ENCODE measurements around the gene MYRFL.
A peak's percentile ranks its signal among the peaks of the same experiment; 100 is the strongest.

MYRFL gene

GRCh38 chr12:69897744-69898143 is 72.7 kb downstream of the MYRFL start:
- DNase-seq (ENCODE audit: low read depth in 2 of 2): no peak

GRCh38 chr12:69898236-69898635 is 73.2 kb downstream of the MYRFL start:
- no peak for DNase-seq (ENCODE audit: low read depth in 2 of 2)

GRCh38 chr12:69900720-69901131 is 75.7 kb downstream of the MYRFL start:
- peak; percentile 46 to 49 for DNase-seq (ENCODE audit: low read depth in 2 of 2)

- no peak for DNase-seq (ENCODE audit: low read depth in 2 of 2)
Measured at GRCh38 chr12:69901221-69901905, 76.3 kb downstream of the MYRFL start.

DNA sequence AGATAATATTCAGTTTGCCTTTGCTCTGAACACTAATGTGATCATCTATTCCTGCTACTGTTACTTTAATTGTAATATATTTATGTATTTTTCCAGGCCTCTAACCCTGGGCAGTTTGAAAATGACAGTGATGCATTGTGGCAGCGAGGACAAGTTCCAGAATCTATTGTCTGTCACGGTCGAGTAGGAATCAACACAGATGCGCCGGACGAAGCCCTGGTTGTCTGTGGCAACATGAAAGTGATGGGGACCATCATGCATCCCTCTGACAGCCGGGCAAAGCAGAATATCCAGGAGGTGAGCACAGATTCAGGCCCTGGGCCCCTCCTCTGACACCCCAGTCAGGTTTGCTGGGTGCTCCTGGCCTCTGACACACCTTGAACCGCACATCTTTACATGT is 78.5 kb downstream of the MYRFL start:
- no peak for DNase-seq (ENCODE audit: low read depth in 2 of 2)

DNA sequence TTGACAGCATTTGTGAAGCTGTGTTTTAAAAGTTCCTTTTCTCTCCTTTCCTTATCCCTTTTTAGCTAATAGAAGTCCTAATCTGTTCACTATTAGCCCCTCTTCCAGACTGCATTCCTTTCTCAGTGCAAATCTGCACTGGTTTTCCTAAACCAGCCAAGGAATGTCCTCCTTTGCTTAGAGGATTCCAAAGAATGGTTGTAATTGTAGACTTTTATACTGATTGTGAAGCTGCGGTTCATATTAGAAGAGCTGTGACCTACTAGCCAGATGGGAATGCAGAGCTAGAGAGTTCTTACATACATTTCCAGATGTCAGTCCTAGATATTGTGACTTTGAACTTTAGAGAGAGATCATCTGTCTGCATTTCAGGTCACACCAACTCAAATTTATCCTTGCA is 79.8 kb downstream of the MYRFL start:
- no peak for DNase-seq (ENCODE audit: low read depth in 2 of 2)

DNA sequence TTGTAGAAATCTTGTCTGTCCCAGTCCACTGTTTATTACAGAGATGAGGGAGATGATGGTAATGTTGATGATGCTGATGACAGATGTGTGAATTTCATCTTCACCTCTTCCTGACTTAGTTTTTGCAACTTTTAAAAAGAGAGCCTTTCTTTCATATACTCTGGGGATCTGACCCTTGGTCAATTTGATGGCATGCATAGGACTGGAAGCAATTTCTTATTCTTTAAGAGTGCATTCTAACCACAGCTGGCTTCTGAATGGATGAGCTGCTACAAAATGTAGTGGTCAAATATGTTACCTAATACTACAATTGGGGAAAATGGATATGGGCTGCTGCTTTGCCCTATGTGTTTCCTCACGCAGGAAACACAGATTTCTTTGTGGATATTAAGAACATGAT is 80.8 kb downstream of the MYRFL start:
- no peak for DNase-seq (ENCODE audit: low read depth in 2 of 2)

- no peak for DNase-seq (ENCODE audit: low read depth in 2 of 2)
Measured at GRCh38 chr12:69906411-69907216, 81.6 kb downstream of the MYRFL start.

DNA sequence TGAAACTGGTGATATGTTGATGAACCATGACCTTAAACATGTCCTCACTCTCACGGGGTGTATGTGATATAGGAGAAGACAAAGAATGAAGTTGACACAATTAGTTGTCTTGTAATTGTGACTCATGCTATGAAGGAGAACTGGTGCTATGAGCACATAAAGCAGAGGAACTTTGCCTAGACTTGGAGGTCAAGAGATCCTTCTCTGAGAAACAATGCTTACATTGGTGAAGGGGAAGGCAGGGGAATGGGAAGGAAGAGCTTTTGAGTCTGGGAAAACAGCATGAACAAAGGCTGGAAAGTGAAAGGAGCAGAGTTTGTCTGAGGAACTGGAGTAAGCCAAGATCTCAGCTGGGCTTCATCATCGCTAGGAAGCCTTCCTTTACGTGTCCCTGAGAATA is 83.2 kb downstream of the MYRFL start:
- DNase-seq (ENCODE audit: low read depth in 2 of 2): no peak

GRCh38 chr12:69910694-69911093 is 85.7 kb downstream of the MYRFL start:
- DNase-seq (ENCODE audit: low read depth in 2 of 2): no peak

- DNase-seq (ENCODE audit: low read depth in 2 of 2): no peak
Measured at GRCh38 chr12:69913526-69913925, 88.5 kb downstream of the MYRFL start.

DNA sequence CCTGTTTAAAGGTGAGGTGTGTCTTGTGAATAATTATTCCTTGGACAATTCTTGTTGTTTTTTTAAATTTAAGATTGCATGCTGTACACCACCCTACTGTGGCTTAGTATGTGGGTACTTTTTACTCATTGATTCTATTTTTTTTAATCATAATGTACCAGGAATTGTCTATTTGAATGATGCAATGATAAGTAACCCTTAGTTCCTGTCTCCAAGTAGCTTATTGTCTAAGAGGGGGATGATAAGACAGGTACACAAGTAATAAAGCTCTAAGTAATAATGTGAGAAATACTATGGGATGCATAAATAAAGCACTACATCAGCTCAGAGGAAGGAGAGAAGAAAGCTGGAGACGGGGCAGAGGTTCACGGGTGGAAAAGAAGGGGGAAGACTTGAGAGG is 90.9 kb downstream of the MYRFL start:
- DNase-seq (ENCODE audit: low read depth in 2 of 2): no peak

GRCh38 chr12:69916544-69917235 is 91.7 kb downstream of the MYRFL start:
- no peak for DNase-seq (ENCODE audit: low read depth in 2 of 2)

- no peak for DNase-seq (ENCODE audit: low read depth in 2 of 2)
Measured at GRCh38 chr12:69918287-69918686, 93.3 kb downstream of the MYRFL start.

DNA sequence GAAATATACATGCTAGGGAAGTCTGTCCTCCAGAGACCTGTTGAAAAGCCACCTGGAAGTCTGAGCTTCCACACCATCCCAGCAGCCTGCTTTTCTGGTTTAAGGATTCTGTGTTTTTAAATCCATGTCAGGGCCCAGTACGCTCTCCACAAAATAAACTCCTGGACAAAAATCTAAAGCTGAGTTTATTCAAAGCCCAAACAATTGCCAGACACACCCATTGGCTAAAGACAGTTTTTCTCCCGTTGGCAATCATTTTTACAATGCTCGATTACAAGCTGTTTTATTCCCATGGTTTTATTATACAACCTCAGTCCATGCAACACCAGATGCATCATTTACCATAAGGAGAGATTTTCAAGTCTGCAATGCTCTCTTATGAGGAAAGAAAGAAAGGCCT is 94.5 kb downstream of the MYRFL start:
- no peak for DNase-seq (ENCODE audit: low read depth in 2 of 2)

DNA sequence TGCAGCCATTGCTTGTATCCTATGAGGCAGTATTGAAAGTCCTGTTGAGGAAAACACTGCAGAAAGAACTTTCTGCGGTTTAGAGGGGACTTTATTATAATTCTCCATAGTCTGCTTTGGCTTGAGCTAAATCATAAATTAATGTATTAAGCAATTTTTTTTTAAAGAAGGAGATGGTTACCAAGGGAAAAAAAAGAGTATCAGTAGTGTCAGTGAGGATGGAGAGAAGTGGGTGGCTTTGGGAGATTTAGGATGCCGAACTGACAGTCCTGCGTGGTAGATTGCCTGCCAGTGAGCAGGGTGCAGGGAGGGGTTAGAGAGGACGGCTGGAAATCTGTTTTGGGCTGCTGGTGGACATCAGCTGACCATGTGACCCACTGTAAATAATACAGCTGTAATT is 96.8 kb downstream of the MYRFL start:
- no peak for DNase-seq (ENCODE audit: low read depth in 2 of 2)

DNA sequence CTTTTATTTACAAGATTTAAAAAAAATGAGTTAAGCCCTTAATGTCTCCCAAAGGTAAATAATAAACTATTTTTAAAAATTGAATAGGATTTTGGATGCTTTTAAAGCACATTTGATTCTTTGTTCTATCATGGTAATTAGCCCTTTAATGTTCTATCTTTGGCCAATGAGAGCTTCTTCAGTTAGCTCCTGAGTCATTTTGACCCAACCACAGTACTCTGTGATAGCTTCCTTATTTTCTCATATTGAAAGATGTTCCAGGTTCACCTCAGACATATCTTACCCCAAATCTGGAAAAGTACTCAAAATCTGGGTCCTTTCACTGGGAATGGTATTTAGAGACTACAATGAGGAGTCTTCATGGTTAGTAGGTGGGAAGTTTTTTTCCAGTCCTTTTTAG is 98.0 kb downstream of the MYRFL start:
- no peak for DNase-seq (ENCODE audit: low read depth in 2 of 2)

DNA sequence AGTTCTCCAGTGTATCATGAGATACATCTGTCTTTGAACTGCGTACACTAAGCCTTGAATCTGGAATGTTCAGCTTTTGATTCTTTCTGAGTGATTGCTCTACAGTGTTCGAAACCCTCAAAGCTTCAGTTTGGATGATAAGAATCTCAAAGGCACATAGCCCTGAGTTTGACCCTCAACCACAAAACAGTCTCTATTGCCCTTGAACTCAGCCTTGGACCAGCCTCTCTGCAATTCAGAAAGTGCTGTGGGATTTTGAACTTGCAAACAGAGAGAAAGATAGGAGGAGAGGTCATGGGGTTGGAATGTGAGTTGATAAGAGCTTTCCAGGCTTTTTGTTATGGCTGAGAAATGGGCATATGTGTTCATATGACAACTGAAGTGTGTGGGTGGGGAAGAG is 100.3 kb downstream of the MYRFL start:
- no peak for DNase-seq (ENCODE audit: low read depth in 2 of 2)

DNA sequence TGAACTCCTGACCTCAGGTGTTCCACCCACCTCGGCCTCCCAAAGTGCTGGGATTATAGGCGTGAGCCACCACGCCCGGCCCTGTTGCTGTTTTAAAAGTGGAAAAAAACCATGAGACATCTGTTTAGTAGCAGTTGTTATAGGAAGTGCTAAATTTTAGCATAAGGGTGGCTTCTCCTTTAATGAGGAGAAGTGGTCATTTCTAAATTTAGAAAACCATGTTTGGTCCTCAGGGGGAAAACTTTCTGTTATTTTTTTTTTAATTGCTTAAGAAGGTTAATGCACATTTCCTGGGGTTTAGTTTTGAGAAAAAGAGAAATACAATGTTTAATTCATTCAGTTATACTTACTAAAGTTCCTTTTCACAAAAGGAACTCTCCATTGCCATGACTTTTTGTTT is 102.1 kb downstream of the MYRFL start:
- DNase-seq (ENCODE audit: low read depth in 2 of 2): no peak

DNA sequence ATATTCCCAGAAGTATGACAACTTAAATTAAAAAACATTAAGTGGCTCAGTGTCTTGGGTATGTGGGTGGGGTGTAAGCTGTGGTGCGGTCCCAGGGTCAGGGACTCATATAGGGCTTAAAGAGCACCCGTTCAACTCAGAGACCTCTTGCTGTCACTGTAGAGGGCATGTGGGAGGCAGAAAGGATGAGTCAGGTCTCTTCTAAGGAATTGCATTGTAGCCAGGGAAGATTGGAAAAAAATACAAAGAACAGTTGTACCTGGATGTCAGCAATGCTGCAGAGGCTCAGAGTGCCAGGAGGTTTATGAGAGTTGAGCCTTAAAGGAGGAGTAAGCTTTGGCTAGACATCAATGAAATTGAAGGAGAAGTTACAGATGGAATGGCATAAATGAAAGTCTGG is 104.1 kb downstream of the MYRFL start:
- no peak for DNase-seq (ENCODE audit: low read depth in 2 of 2)

DNA sequence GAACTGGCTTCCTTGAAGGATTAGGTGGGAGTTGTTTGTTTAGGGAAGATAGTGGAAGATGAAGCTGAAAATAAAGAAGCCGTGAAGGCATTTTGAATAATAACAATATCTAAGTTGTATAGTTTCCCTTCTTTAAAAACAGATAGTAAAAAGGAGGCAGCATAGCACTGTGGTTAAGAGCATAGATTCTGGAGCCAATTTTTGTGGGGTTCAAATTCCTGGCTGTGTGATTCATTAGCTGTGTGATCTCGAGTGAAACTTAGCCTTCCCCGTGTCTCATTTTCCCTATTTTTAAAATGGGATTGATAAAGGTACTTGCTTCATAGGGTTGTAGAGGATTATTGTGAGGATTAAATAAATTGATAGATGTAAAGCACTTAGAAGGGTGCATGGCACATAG is 104.5 kb downstream of the MYRFL start:
- DNase-seq (ENCODE audit: low read depth in 2 of 2): no peak

DNA sequence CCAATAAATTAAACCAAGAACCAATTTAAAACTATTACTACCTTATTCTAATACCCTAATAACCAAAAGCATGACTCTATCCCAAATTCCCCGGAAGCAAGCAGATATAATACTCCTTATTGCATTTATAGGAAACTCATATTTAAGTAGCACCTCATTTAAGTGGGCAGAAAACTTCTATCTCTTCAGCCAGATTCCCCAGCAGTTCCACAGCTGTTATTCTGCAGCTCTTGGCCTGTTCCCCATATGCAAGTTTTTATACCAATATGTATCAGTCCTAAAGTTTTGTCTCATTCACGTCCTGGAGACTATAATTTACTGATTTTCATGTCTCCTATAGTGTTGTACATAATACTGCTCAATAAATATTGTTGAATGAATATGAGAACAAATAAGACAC is 106.5 kb downstream of the MYRFL start:
- no peak for DNase-seq (ENCODE audit: low read depth in 2 of 2)

DNA sequence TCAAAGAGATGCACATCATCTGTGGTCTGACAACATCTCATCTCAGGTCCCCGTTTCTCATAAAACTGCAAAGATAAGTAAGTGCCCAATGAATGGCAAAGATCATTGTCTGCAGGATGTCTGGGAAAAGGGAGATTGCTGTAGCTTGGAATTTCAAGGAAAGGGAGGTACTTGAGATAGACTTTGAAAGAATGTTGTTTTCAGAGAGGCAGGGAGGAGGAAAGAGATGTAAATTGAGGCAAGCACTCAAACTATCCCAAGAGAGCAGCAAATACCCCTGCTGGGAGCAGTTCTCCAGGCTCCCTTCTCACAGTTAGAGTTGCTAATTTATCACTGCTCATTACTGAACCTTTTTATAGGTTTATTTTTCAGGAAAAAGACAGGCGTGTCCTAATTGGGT is 107.1 kb downstream of the MYRFL start:
- no peak for DNase-seq (ENCODE audit: low read depth in 2 of 2)

Measured in stimulated activated CD4-positive, alpha-beta T cell treated with anti-CD3 and anti-CD28 coated beads, Interleukin-1b, Interleukin-23, amount 100 ng/mL, for 4 hours (primary cell).